C4-2B (cell line): ENCODE results near the gene SESN3.

ENCODE experiments used
- H3K27ac ChIP-seq: fragments of 450-650 bp; 2 replicates; pipeline ENCODE4 v1.5.1; 2017
- ZFX ChIP-seq: fragments of 450-650 bp; IDR thresholded peaks from 2 replicates; pipeline ENCODE4 v1.6.1; 2017
- TF ChIP-seq, protein P1 (sequence below): fragments of 450-650 bp; conservative IDR thresholded peaks from 2 replicates; pipeline ENCODE4 v1.5.1; 2017; ENCODE audit warnings: mild to moderate bottlenecking

The SESN3 gene

DNA sequence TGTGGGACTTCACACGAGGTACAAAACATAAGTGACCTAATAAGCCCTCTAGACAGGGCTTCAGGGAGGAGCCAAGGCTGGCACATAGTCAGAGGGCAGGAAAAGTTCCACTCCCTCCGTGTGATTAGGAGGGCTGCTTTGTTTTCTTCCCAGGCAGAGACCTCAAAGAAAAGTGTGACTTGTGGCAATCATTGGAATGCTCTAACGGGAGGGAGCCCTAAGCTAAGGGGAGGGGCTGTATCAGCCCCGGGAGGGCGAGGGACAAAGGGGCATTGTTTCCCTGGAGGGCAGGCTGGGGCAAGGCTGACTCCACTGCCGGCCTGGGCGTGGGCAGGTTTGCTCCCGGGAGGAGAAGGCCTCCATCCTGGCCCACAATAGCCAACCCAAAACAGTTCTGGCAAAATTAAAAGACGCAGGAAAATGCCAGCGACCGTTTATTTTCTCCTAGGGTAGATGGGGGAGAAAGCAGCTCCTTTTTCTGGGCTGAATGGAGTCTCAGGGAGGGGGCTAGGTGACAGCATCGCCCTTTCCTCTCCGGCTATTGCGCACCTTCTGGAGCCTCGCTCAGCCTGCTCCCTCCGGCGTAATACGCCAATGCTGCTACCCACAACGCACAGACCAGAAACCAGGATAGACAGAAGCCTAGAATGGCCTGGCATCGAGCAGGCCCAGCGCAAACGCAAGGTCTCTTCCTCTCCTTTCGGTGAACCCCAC lies 81.2 kb downstream of the SESN3 start:
- TF ChIP-seq, protein P1, sequence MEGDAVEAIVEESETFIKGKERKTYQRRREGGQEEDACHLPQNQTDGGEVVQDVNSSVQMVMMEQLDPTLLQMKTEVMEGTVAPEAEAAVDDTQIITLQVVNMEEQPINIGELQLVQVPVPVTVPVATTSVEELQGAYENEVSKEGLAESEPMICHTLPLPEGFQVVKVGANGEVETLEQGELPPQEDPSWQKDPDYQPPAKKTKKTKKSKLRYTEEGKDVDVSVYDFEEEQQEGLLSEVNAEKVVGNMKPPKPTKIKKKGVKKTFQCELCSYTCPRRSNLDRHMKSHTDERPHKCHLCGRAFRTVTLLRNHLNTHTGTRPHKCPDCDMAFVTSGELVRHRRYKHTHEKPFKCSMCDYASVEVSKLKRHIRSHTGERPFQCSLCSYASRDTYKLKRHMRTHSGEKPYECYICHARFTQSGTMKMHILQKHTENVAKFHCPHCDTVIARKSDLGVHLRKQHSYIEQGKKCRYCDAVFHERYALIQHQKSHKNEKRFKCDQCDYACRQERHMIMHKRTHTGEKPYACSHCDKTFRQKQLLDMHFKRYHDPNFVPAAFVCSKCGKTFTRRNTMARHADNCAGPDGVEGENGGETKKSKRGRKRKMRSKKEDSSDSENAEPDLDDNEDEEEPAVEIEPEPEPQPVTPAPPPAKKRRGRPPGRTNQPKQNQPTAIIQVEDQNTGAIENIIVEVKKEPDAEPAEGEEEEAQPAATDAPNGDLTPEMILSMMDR, result no peak
- no peak for TF ChIP-seq ZFX
- H3K27ac ChIP-seq, result peak overlapping the region; percentile 17; the same call in 1 of the 2 replicates

DNA sequence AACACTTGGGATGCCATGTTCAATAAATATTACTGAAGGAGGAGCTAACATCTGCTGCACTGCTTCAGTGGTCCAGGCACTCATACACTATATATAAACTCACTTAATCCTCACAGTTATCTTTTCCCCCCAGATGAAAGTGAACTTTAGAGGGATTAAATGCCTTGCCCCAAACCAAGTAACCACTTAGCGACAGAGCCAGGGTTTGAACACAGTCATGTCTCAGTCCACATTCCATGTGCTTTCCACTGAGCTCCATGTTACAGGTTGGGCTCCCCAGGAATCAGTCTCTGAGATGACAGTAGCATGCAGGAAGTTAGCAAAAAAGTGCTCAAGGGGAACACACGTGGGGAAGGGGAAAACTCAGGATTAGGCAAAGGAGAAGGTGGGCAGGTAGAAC lies 82.1 kb downstream of the SESN3 start:
- no peak overlapping the region for H3K27ac ChIP-seq
- TF ChIP-seq, protein P1, result no peak
- TF ChIP-seq ZFX, result no peak

DNA sequence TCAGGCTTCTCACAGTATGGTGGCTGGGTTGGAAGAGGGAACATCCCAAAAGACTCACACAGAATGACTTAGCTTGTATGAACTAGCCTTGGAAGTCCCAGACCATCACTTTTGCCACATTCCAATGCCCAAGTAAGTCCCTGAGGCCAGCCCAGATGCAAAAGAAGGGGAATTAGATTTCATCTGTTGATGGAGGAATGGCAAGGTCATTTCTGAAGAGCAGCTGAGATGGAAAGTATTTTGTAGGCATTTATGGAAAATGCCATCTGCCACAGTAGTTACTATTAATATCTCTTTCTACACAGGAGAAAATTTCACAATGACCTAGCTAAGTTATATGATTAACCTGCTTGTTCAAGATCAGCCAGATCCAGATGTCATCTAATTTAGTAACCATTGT lies 82.6 kb downstream of the SESN3 start:
- TF ChIP-seq, protein P1, result no peak
- no peak for TF ChIP-seq ZFX
- peak overlapping the region; percentile 37 for H3K27ac ChIP-seq

DNA sequence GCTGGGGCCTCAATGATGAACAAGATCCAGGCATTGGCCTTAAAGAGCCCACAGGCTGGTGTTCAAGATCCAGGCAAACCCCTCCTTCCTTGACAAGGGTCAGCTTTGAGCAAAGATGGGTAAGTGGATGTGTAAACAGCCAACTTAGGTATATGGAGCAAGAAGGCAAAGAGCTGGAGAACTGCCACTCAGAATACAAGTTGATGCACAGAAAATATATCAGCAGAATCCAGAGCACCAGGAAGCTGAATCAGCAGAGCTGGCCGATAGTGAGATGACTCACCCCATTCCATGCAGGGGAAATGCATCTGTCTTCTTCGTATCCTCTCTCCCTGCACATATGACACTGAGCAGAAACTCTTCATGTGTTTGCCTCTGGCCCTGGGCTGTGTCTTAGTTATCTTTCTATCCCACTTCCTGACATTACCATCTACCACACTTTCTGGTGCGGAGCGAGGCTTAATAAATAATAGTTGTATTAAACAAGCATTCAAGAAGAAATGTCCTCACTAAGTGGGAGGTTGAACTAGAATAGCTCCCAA lies 83.6 kb downstream of the SESN3 start:
- TF ChIP-seq, protein P1, result no peak
- TF ChIP-seq ZFX, result no peak
- H3K27ac ChIP-seq, result peak overlapping the region; percentile 49; the same call in 1 of the 2 replicates

DNA sequence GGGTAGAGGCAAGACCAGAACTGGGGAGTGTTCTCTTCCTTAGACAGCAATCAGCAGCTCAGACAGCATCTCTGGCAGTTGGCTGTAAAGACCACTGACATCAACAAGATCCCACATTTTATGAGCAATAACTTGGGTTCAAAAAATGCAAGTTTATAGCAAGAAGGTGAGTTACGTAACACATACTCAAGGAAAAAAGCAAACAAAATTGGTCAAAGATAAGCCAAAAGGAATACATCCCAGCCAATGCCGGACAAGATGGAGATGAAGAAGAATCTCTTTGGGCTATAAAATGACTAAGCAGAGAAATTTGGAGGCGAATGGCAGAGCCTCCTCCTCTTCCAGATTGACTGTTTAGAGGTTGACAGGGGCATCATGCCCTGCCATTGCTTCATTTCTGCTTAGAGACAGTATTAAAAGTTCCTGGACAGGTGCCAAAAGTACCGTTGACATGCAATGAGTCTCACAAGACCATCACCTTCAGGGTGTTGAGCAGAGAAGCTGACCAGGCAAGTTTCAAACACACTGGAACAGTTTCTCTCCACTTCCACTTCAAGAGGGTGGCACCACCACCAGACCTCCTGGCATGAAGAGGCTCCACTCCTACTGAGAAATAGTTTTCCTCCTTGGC lies 85.5 kb downstream of the SESN3 start:
- no peak for TF ChIP-seq ZFX
- TF ChIP-seq, protein P1, result no peak
- H3K27ac ChIP-seq, result peak overlapping the region; percentile 55

DNA sequence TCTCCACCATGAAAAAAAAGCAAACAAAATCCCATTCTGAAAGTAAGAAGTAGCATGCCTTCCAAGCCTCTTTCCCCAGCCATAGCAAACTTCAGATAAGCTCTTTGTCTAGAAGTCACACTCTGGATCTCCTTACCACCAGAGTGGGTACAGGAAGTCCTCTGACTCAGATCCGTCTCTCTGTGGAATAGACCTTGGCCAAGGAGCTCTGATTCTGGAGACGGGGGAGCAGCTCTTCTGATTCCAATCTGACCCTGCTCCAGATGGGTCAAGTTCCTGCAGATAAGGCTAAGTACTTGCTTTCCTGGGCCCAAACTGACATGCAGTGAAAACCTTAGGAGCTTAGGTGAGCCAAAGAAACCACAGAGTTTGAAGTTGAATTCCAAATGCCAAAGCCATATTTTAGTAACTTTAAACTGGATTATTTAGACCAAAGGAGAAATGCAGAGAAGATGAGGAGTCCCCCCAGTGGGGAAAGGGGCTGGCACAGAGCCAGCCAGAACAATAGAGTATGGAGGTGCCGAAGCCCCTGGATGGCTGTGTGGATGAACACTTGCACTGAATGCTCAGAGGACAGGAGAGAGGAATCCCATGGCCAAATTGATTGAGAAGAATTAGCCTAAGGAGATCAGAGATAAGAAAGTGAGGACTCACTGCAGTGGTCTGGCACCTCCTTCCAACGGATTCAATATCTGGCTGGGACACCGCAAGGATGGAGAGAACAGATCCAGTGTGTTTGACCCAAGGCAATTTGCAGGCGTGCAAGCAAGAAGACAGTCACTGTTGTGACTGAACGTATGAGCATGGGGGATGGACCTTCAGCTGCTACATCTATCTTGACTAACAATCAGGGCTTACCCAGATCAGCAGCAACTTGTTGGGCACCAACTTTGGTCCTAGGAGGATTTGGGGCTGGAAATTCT lies 86.4 kb downstream of the SESN3 start:
- TF ChIP-seq, protein P1, result no peak
- TF ChIP-seq ZFX, result no peak
- no peak overlapping the region for H3K27ac ChIP-seq
